ENCODE results near the gene MAN2C1.

DNA sequence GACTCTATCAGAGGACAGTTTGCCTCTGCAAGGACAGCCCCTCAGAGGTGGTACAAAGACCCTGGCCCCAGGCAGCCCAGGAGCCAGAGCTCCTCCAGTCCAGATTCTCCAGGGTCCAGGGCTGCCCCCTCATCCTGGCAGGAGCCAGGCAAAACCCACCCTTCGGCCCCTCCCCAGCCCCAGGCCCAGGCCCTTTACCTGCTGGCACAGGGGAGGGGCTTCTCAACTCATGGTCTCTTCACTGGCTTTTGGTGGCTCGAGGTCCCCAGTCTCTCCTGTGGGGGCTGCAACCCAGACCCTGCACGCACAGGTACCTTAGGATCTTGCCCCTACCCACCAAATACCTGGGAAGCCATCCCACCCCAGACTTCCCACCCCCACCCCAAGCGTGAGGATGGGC is 13.0 kb downstream of the MAN2C1 start:
- no peak for TF ChIP-seq CTCF (IDR thresholded peaks at IDR 0.05; ENCODE audit: insufficient read depth, low read length, poor library complexity, severe bottlenecking)
- no peak for TF ChIP-seq EZH2phosphoT487 (conservative IDR thresholded peaks at IDR 0.05; ENCODE audit: low read length)
